H9 (cell line): ENCODE results near the gene CTIF. TPM values are rescaled to one million over a fixed set of nuclear protein-coding genes. Genes with fewer than 3 reads are reported as not detected.
A peak's percentile ranks its signal among the peaks of the same experiment; 100 is the strongest.

Source experiments
- DNase-seq: peaks from one replicate; pipeline ENCODE4 v3.0.0-alpha.2; 2017
- H2AFZ ChIP-seq: one replicate; pipeline ENCODE4 v1.6.1; 2013; ENCODE audit warnings: mild to moderate bottlenecking, low read length, control low read depth, moderate library complexity
- H2AK5ac ChIP-seq: 2 replicates; pipeline ENCODE4 v1.6.1; 2013; ENCODE audit warnings: low read length, control low read depth, mixed read lengths; ENCODE audit not compliant: insufficient read length
- H2BK120ac ChIP-seq: one replicate; pipeline ENCODE4 v1.6.1; 2013; ENCODE audit warnings: low read depth, mild to moderate bottlenecking, low read length, control low read depth, inconsistent platforms; ENCODE audit not compliant: poor library complexity, severe bottlenecking
- H2BK12ac ChIP-seq: 2 replicates; pipeline ENCODE4 v1.6.1; 2013; ENCODE audit warnings: low read length, control low read depth, mixed read lengths, low read depth; ENCODE audit not compliant: insufficient read length
- H2BK15ac ChIP-seq: 2 replicates; pipeline ENCODE4 v1.6.1; 2013; ENCODE audit warnings: low read depth, low read length, control low read depth
- H2BK20ac ChIP-seq: one replicate; pipeline ENCODE4 v1.6.1; 2013; ENCODE audit warnings: low read depth, mild to moderate bottlenecking, low read length, control low read depth, inconsistent platforms; ENCODE audit not compliant: poor library complexity, severe bottlenecking
- H2BK5ac ChIP-seq: 2 replicates; pipeline ENCODE4 v1.6.1; 2013; ENCODE audit warnings: low read length, control low read depth, mixed read lengths; ENCODE audit not compliant: insufficient read length
- H3K14ac ChIP-seq: 2 replicates; pipeline ENCODE4 v1.6.1; 2013; ENCODE audit warnings: low read length, control low read depth; ENCODE audit not compliant: insufficient read depth
- H3K18ac ChIP-seq: 2 replicates; pipeline ENCODE4 v1.6.1; 2013; ENCODE audit warnings: low read depth, mild to moderate bottlenecking, mixed read lengths, low read length, control low read depth; ENCODE audit not compliant: insufficient read length
- H3K23ac ChIP-seq: 2 replicates; pipeline ENCODE4 v1.6.1; 2013; ENCODE audit warnings: low read length, control low read depth, mixed read lengths, low read depth; ENCODE audit not compliant: insufficient read length
- H3K23me2 ChIP-seq: 2 replicates; pipeline ENCODE4 v1.6.1; 2013; ENCODE audit warnings: low read depth, mild to moderate bottlenecking, mixed read lengths, low read length, control low read depth; ENCODE audit not compliant: insufficient read length, poor library complexity, severe bottlenecking
- H3K27ac ChIP-seq: 2 replicates; pipeline ENCODE4 v1.5.1; 2013; ENCODE audit warnings: low read length, control low read depth, mixed read lengths, low read depth; ENCODE audit not compliant: insufficient read length
- H3K27me3 ChIP-seq: 2 replicates; pipeline ENCODE4 v1.6.1; 2013; ENCODE audit warnings: low read length, control low read depth, inconsistent platforms; ENCODE audit not compliant: insufficient read depth
- H3K4ac ChIP-seq: 2 replicates; pipeline ENCODE4 v1.6.1; 2013; ENCODE audit warnings: low read depth, mild to moderate bottlenecking, control low read depth, inconsistent platforms, low read length, moderate library complexity
- H3K4me1 ChIP-seq: 2 replicates; pipeline ENCODE4 v1.6.1; 2013; ENCODE audit warnings: low read length, control low read depth, inconsistent platforms; ENCODE audit not compliant: insufficient read depth
- H3K4me2 ChIP-seq: 2 replicates; pipeline ENCODE4 v1.6.1; 2013; ENCODE audit warnings: low read length, control low read depth, mixed read lengths; ENCODE audit not compliant: insufficient read length, insufficient read depth
- H3K56ac ChIP-seq: 2 replicates; pipeline ENCODE4 v1.6.1; 2013; ENCODE audit warnings: low read depth, mild to moderate bottlenecking, mixed read lengths, low read length, control low read depth; ENCODE audit not compliant: insufficient read length
- H3K79me1 ChIP-seq: 2 replicates; pipeline ENCODE4 v1.6.1; 2013; ENCODE audit warnings: low read depth, mild to moderate bottlenecking, moderate library complexity, low read length, control low read depth, inconsistent platforms; ENCODE audit not compliant: insufficient read depth, poor library complexity, severe bottlenecking
- H3K79me2 ChIP-seq: 2 replicates; pipeline ENCODE4 v1.6.1; 2013; ENCODE audit warnings: low read length, control low read depth, inconsistent platforms; ENCODE audit not compliant: insufficient read depth
- H3K9ac ChIP-seq: 2 replicates; pipeline ENCODE4 v1.6.1; 2013; ENCODE audit warnings: low read length, control low read depth, mixed read lengths; ENCODE audit not compliant: insufficient read length; ENCODE audit errors: extremely low read depth
- H3K9me3 ChIP-seq: one replicate; pipeline ENCODE4 v1.6.1; 2013; ENCODE audit warnings: low read depth, low read length, inconsistent platforms; ENCODE audit not compliant: control insufficient read depth
- H3T11ph ChIP-seq: one replicate; pipeline ENCODE4 v1.6.1; 2013; ENCODE audit warnings: mild to moderate bottlenecking, low read length, control low read depth, inconsistent platforms
- H4K20me1 ChIP-seq: one replicate; pipeline ENCODE4 v1.6.1; 2013; ENCODE audit not compliant: control insufficient read depth, insufficient read length, insufficient read depth
- H4K5ac ChIP-seq: 2 replicates; pipeline ENCODE4 v1.6.1; 2013; ENCODE audit warnings: low read depth, mild to moderate bottlenecking, mixed read lengths, low read length, control low read depth; ENCODE audit not compliant: insufficient read length
- H4K8ac ChIP-seq: replicated peaks from 2 replicates; pipeline ENCODE4 v1.6.1; 2013; ENCODE audit warnings: low read length, control low read depth, mixed read lengths, low read depth; ENCODE audit not compliant: insufficient read length
- H4K91ac ChIP-seq: 2 replicates; pipeline ENCODE4 v1.6.1; 2013; ENCODE audit warnings: low read depth, mild to moderate bottlenecking, moderate library complexity, mixed read lengths, low read length, control low read depth; ENCODE audit not compliant: insufficient read length
- H3K27ac Mint-ChIP-seq, 3 experiments: 2 replicates in 2 of 3; 3 replicates in 1 of 3; pipeline ENCODE4 v1.8.0; 2020 to 2021; ENCODE audit warnings: mixed read lengths in 3 of 3, mild to moderate bottlenecking in 1 of 3, moderate library complexity in 1 of 3
- H3K27me3 Mint-ChIP-seq: 2 replicates; pipeline ENCODE4 v1.8.0; 2021; ENCODE audit warnings: low read depth, mild to moderate bottlenecking, moderate library complexity, mixed read lengths
- H3K36me3 Mint-ChIP-seq, 3 experiments: 2 replicates in 2 of 3; 3 replicates in 1 of 3; pipeline ENCODE4 v1.8.0; 2020 to 2021; ENCODE audit warnings: low read depth in 3 of 3, mixed read lengths in 3 of 3; ENCODE audit not compliant: insufficient read depth in 1 of 3
- H3K4me1 Mint-ChIP-seq, 2 experiments: 2 replicates each; pipeline ENCODE4 v1.8.0; 2020; ENCODE audit warnings: mixed read lengths in 2 of 2
- H3K4me3 Mint-ChIP-seq, 2 experiments: 2 replicates in 1 of 2; 3 replicates in 1 of 2; pipeline ENCODE4 v1.8.0; 2020 to 2021; ENCODE audit warnings: mild to moderate bottlenecking in 2 of 2, mixed read lengths in 2 of 2, moderate library complexity in 1 of 2
- H3K9me3 Mint-ChIP-seq, 2 experiments: 2 replicates in 1 of 2; 3 replicates in 1 of 2; pipeline ENCODE4 v1.8.0; 2020; ENCODE audit warnings: mild to moderate bottlenecking in 2 of 2, mixed read lengths in 2 of 2, moderate library complexity in 1 of 2
- CTCF ChIP-seq: fragments of 200-600 bp; sonication (generic); conservative IDR thresholded peaks from 3 replicates; pipeline ENCODE4 v1.8.0; 2021; ENCODE audit warnings: antibody characterized with exemption, mild to moderate bottlenecking
- total RNA-seq: library from RNA; stranded (reverse); gene quantifications from 2 replicates; pipeline ENCODE4 v1.2.1, GENCODE V29; 2021

The CTIF gene
- total RNA-seq, 1 experiment from 2014 or later: 15.8 TPM

DNA sequence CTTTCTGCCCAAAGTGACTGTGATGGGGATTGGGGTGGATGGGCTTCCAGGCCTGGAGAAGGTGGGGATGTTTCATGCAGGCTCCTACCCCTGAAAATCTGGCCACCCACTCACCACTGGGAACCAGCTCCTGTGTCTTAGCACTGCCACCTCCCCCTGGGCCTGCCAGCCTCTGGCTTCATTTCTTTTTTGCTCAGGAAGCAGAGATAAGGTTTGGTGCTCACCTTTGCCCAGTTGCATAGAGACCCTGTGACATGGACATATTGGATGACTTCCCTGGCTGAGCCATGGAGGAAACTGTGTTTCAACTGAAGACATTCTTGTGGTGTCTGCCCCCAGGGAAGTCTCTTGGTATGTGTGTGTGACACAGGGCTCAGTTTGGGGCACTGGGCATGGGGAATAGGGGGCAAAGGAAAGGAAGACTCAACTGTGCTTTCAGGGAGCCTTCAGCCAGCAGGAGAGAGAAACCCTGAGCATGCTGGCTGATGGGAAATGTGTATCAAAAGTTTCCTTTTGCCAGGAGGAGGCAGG lies 16.7 kb downstream of the CTIF start:
- Histone ChIP-seq H2AK5ac (no peak overlapping the region), H3K14ac (no peak overlapping the region), H3K23ac (no peak overlapping the region), H2BK120ac (no peak overlapping the region), H3T11ph (no peak overlapping the region), H4K91ac (no peak overlapping the region), H3K27ac (no peak overlapping the region), H3K4ac (no peak overlapping the region), H3K56ac (no peak overlapping the region), H4K20me1 (no peaks in the 10 kb centered on the region), H3K23me2 (no peaks in the 10 kb centered on the region), H2AFZ (no peak overlapping the region), H3K79me2 (no peaks in the 10 kb centered on the region), H3K18ac (no peak overlapping the region), H4K8ac (no peak overlapping the region), H2BK15ac (no peak overlapping the region), H4K5ac (no peak overlapping the region), H3K27me3 (no peaks in the 10 kb centered on the region), H2BK5ac (no peak overlapping the region), H3K4me1 (no peaks in the 10 kb centered on the region), H2BK12ac (no peak overlapping the region), H3K9me3 (no peaks in the 10 kb centered on the region), H3K79me1 (no peaks in the 10 kb centered on the region), H3K9ac (no peak overlapping the region), H2BK20ac (no peak overlapping the region), H3K4me2 (no peak overlapping the region)
- H3K4me3 Mint-ChIP-seq: no peak overlapping the region
- peaks cover 4 to 9% (median 5%) of the 10 kb centered on the region in 3 experiments; a peak in 5 of 7 replicates for H3K36me3 Mint-ChIP-seq
- peaks cover 11% of the 10 kb centered on the region in 2 experiments for H3K4me1 Mint-ChIP-seq
- peaks cover 0 to 2% of the 10 kb centered on the region in 2 experiments; a peak in 1 of 5 replicates for H3K9me3 Mint-ChIP-seq
- no peaks in the 10 kb centered on the region for H3K27me3 Mint-ChIP-seq
- TF ChIP-seq CTCF: no peak
- DNase-seq: no peak
- peak overlapping the region in 1 of 3 experiments; percentile 50; a peak in 1 of 7 replicates for H3K27ac Mint-ChIP-seq
